BE2C (cell line): ENCODE measurements around the gene BACH2. TPM values are rescaled to one million over a fixed set of nuclear protein-coding genes. Genes with fewer than 3 reads are reported as not detected.
"Not testable (repeated sequence)": the region's sequence is repeated elsewhere in the genome, so short reads cannot be mapped to it uniquely, and the experiment has no call there.

Experiments used
- DNase-seq: peaks from one replicate; pipeline ENCODE4 v3.0.0-alpha.2; 2020
- H3K27me3 ChIP-seq: fragments of 250-450 bp; sonication (Bioruptor Pico); 2 replicates; pipeline ENCODE4 v1.5.1; 2020; ENCODE audit warnings: mild to moderate bottlenecking
- H3K36me3 ChIP-seq: fragments of 250-450 bp; sonication (Bioruptor Pico); 2 replicates; pipeline ENCODE4 v1.5.1; 2020; ENCODE audit warnings: mild to moderate bottlenecking
- H3K4me1 ChIP-seq: fragments of 250-450 bp; sonication (Bioruptor Pico); 2 replicates; pipeline ENCODE4 v1.5.1; 2020
- H3K4me3 ChIP-seq: 2 replicates; pipeline ENCODE4 v1.5.1; 2011; ENCODE audit warnings: low read depth, low read length
- H3K9me3 ChIP-seq: fragments of 250-450 bp; sonication (Bioruptor Pico); 2 replicates; pipeline ENCODE4 v1.5.1; 2020
- CTCF ChIP-seq: IDR thresholded peaks from 2 replicates; pipeline ENCODE4 v1.5.1; 2012; ENCODE audit warnings: mild to moderate bottlenecking, low read depth, low read length
- polyA plus RNA-seq: library from polyadenylated mRNA; unstranded; fragments of >200 nt; gene quantifications from one replicate; pipeline ENCODE4 v1.2.1, GENCODE V29; 2012; ENCODE audit warnings: low read depth, missing spikeins; ENCODE audit not compliant: insufficient read length, insufficient read depth

The BACH2 gene
- polyA plus RNA-seq = 0.14 TPM

GRCh38 chr6:90296341-90297114 is at the start of gene BACH2:
Gene BACH2 (minus strand): TSS chr6:90296843. CDS start chr6:90008844, 287,999 bp downstream.
- peak; percentile 78 for DNase-seq
- TF ChIP-seq CTCF = no peak
- peak within 1 kb of the TSS; percentile 48 for H3K4me3 ChIP-seq
- no peaks in the 10 kb centered on the region for H3K36me3 ChIP-seq
- no peaks in the 10 kb centered on the region for H3K9me3 ChIP-seq
- H3K4me1 ChIP-seq = no peaks in the 10 kb centered on the region
- H3K27me3 ChIP-seq = peaks cover 83% of the 10 kb centered on the region

GRCh38 chr6:90343576-90343975 is 46.9 kb upstream of the BACH2 start:
- H3K27me3 ChIP-seq = peaks cover 3% of the 10 kb centered on the region; the same call in 1 of the 2 replicates
- H3K9me3 ChIP-seq = no peaks in the 10 kb centered on the region
- peak; percentile 12 for DNase-seq

GRCh38 chr6:90338409-90338808 is 41.8 kb upstream of the BACH2 start:
- Histone ChIP-seq H3K4me3 (no peak overlapping the region), H3K27me3 (no peaks in the 10 kb centered on the region; the same call in 1 of the 2 replicates), H3K4me1 (no peaks in the 10 kb centered on the region), H3K9me3 (no peaks in the 10 kb centered on the region), H3K36me3 (no peaks in the 10 kb centered on the region)
- DNase-seq = no peak
- no peak for TF ChIP-seq CTCF

More at GRCh38 chr6:90343576-90343975, 46.9 kb upstream of the BACH2 start:
- Histone ChIP-seq H3K4me1 (no peaks in the 10 kb centered on the region), H3K4me3 (no peak overlapping the region), H3K36me3 (no peaks in the 10 kb centered on the region)
- TF ChIP-seq CTCF = no peak

GRCh38 chr6:90336388-90336947 is 39.8 kb upstream of the BACH2 start:
- DNase-seq = no peak
- H3K4me1 ChIP-seq = no peaks in the 10 kb centered on the region
- no peak overlapping the region for H3K4me3 ChIP-seq
- H3K9me3 ChIP-seq = no peaks in the 10 kb centered on the region
- no peaks in the 10 kb centered on the region for H3K36me3 ChIP-seq
- no peak for TF ChIP-seq CTCF
- no peaks in the 10 kb centered on the region for H3K27me3 ChIP-seq

- Histone ChIP-seq H3K4me1 (no peaks in the 10 kb centered on the region), H3K9me3 (no peaks in the 10 kb centered on the region), H3K36me3 (no peaks in the 10 kb centered on the region), H3K4me3 (no peak overlapping the region), H3K27me3 (no peaks in the 10 kb centered on the region)
- no peak for DNase-seq
- no peak for TF ChIP-seq CTCF
These were observed 37.3 kb upstream of the BACH2 start for GRCh38 chr6:90333928-90334327.

- not testable (repeated sequence) for H3K36me3 ChIP-seq, H3K4me1 ChIP-seq, H3K27me3 ChIP-seq, DNase-seq, H3K4me3 ChIP-seq, H3K9me3 ChIP-seq
These were observed 36.4 kb upstream of the BACH2 start for GRCh38 chr6:90332978-90333543.
